Measurements from ENCODE around the gene ARHGAP22. TPM values are rescaled to one million over a fixed set of nuclear protein-coding genes. Genes with fewer than 3 reads are reported as not detected.

Gene ARHGAP22
- total RNA-seq, 4 donors from 2014 or later, result 2.2 to 9.1 (median 4.8) TPM

- Histone ChIP-seq H3K4me3 (no peak overlapping the region), H3K27me3 (no peaks in the 10 kb centered on the region), H3K36me3 (no peaks in the 10 kb centered on the region), H3K27ac (replicated peaks in 1 of 4) (no peak overlapping the region), H3K9me3 (peaks cover 0 to 3% (median 0%) of the 10 kb centered on the region in 4 donors), H3K4me1 (no peaks in the 10 kb centered on the region)
- no peak for DNase-seq (ENCODE audit: extremely low spot score)
- WGBS, result 74% methylated on average over 3 of the region's 3 CpGs
- intact Hi-C loops (cut with DNase I), result no loop called here
- TF ChIP-seq POLR2AphosphoS5 (IDR thresholded peaks at IDR 0.05) (no peak), CTCF (IDR thresholded peaks at IDR 0.05) (no peak), POLR2A (IDR thresholded peaks at IDR 0.05; ENCODE audit: low read depth) (no peak), EP300 (IDR thresholded peaks at IDR 0.05) (no peak)
Observed at GRCh38 chr10:48482207-48482606, 122.7 kb downstream of the ARHGAP22 start.

GRCh38 chr10:48481385-48481784 lies 123.5 kb downstream of the ARHGAP22 start:
- intact Hi-C loops (cut with DNase I), result no loop called here

GRCh38 chr10:48480397-48481374 lies 124.2 kb downstream of the ARHGAP22 start:
- DNase-seq (ENCODE audit: extremely low spot score), result no peak
- intact Hi-C loops (cut with DNase I), result no loop called here
- Histone ChIP-seq H3K9me3 (no peaks in the 10 kb centered on the region), H3K4me1 (no peaks in the 10 kb centered on the region), H3K27ac (replicated peaks in 1 of 4) (no peak overlapping the region), H3K27me3 (no peaks in the 10 kb centered on the region), H3K36me3 (no peaks in the 10 kb centered on the region), H3K4me3 (no peak overlapping the region)
- TF ChIP-seq CTCF (IDR thresholded peaks at IDR 0.05) (no peak), POLR2AphosphoS5 (IDR thresholded peaks at IDR 0.05) (no peak), POLR2A (IDR thresholded peaks at IDR 0.05; ENCODE audit: low read depth) (no peak), EP300 (IDR thresholded peaks at IDR 0.05) (no peak)
- WGBS, result 77% methylated on average over 9 of the region's 20 CpGs

More at GRCh38 chr10:48481385-48481784, 123.5 kb downstream of the ARHGAP22 start:
- H3K36me3 ChIP-seq, result no peaks in the 10 kb centered on the region
- H3K27ac ChIP-seq (replicated peaks in 1 of 4), result no peak overlapping the region
- TF ChIP-seq EP300 (IDR thresholded peaks at IDR 0.05), result no peak
- 87% methylated on average over 2 of the region's 2 CpGs for WGBS
- H3K4me3 ChIP-seq, result no peak overlapping the region
- H3K9me3 ChIP-seq, result peaks cover 0 to under 1% (median 0%) of the 10 kb centered on the region in 4 donors
- DNase-seq (ENCODE audit: extremely low spot score), result no peak
- no peaks in the 10 kb centered on the region for H3K27me3 ChIP-seq
- no peaks in the 10 kb centered on the region for H3K4me1 ChIP-seq

GRCh38 chr10:48478980-48479811 lies 125.7 kb downstream of the ARHGAP22 start:
- no peaks in the 10 kb centered on the region for H3K4me1 ChIP-seq
- no peak overlapping the region for H3K4me3 ChIP-seq
- DNase-seq (ENCODE audit: extremely low spot score), result no peak
- H3K27ac ChIP-seq (replicated peaks in 1 of 4), result no peak overlapping the region
- TF ChIP-seq EP300 (IDR thresholded peaks at IDR 0.05) (no peak), POLR2AphosphoS5 (IDR thresholded peaks at IDR 0.05) (no peak), CTCF (IDR thresholded peaks at IDR 0.05) (no peak), POLR2A (IDR thresholded peaks at IDR 0.05; ENCODE audit: low read depth) (no peak)
- H3K27me3 ChIP-seq, result no peaks in the 10 kb centered on the region
- WGBS, result 86% methylated on average over 21 of the region's 30 CpGs
- intact Hi-C loops (cut with DNase I), result no loop called here
- H3K36me3 ChIP-seq, result no peaks in the 10 kb centered on the region
- H3K9me3 ChIP-seq, result no peaks in the 10 kb centered on the region

- 93% methylated on average over 3 of the region's 5 CpGs for WGBS
- no peaks in the 10 kb centered on the region for H3K27me3 ChIP-seq
- H3K36me3 ChIP-seq, result no peaks in the 10 kb centered on the region
- no peak for TF ChIP-seq POLR2AphosphoS5 (IDR thresholded peaks at IDR 0.05)
- no peak for TF ChIP-seq EP300 (IDR thresholded peaks at IDR 0.05)
- no peak for TF ChIP-seq CTCF (IDR thresholded peaks at IDR 0.05)
- TF ChIP-seq POLR2A (IDR thresholded peaks at IDR 0.05; ENCODE audit: low read depth), result no peak
- intact Hi-C loops (cut with DNase I), result no loop called here
- no peak overlapping the region for H3K27ac ChIP-seq (replicated peaks in 1 of 4)
- H3K4me3 ChIP-seq, result no peak overlapping the region
- H3K9me3 ChIP-seq, result no peaks in the 10 kb centered on the region
- DNase-seq (ENCODE audit: extremely low spot score), result no peak
- H3K4me1 ChIP-seq, result no peaks in the 10 kb centered on the region
Observed at GRCh38 chr10:48478469-48478868, 126.4 kb downstream of the ARHGAP22 start.
